HepG2 (cell line): ENCODE results near the gene ZNF26. TPM values are rescaled to one million over a fixed set of nuclear protein-coding genes. Genes with fewer than 3 reads are reported as not detected.

Experiments used
- AGO2 ChIP-seq: fragments of 200-400 bp; formaldehyde crosslinking; optimal IDR thresholded peaks from 2 replicates; pipeline ENCODE3; 2017; ENCODE audit warnings: mild to moderate bottlenecking, low read depth, low read length, moderate library complexity
- BHLHE40 ChIP-seq: IDR thresholded peaks from 2 replicates; pipeline ENCODE4 v1.6.1; 2011; ENCODE audit warnings: low read length, improper control_type of control experiment
- CC2D1A ChIP-seq: sonication (generic); formaldehyde crosslinking; IDR thresholded peaks from 2 replicates; pipeline ENCODE4 v1.8.1; 2023; ENCODE audit warnings: mild to moderate bottlenecking, missing genetic modification reagents
- FOXK2 ChIP-seq: fragments of 450-650 bp; IDR thresholded peaks from 2 replicates; pipeline ENCODE4 v1.6.1; 2016
- GLMP ChIP-seq: sonication (generic); formaldehyde crosslinking; IDR thresholded peaks from 2 replicates; pipeline ENCODE4 v1.9.0; 2021; ENCODE audit warnings: missing genetic modification reagents, mild to moderate bottlenecking, borderline replicate concordance
- HNRNPLL ChIP-seq: fragments of 200-400 bp; formaldehyde crosslinking; IDR thresholded peaks from 2 replicates; pipeline ENCODE4 v1.6.1; 2017; ENCODE audit warnings: mild to moderate bottlenecking, low read depth, low read length; ENCODE audit not compliant: poor library complexity, severe bottlenecking
- LCORL ChIP-seq, 2 experiments: fragments of 450-650 bp in 1 of 2; sonication (generic) in 1 of 2; formaldehyde crosslinking in 1 of 2; IDR thresholded peaks; 2 replicates each; pipeline versions ENCODE4 v1.5.0 to v1.6.1; 2017 to 2020; ENCODE audit warnings: antibody characterized with exemption in 1 of 2, missing genetic modification reagents in 1 of 2
- MEIS2 ChIP-seq: sonication (generic); formaldehyde crosslinking; IDR thresholded peaks from 2 replicates; pipeline ENCODE4 v1.9.0; 2021; ENCODE audit warnings: mild to moderate bottlenecking, missing genetic modification reagents
- PHF8 ChIP-seq: sonication (generic); formaldehyde crosslinking; IDR thresholded peaks from 2 replicates; pipeline ENCODE4 v1.5.0; 2020; ENCODE audit warnings: missing genetic modification reagents
- POGK ChIP-seq: sonication (generic); formaldehyde crosslinking; conservative IDR thresholded peaks from 2 replicates; pipeline ENCODE4 v1.8.0; 2022; ENCODE audit warnings: mild to moderate bottlenecking, moderate library complexity, missing genetic modification reagents
- PTBP1 ChIP-seq: fragments of 200-400 bp; formaldehyde crosslinking; IDR thresholded peaks from 2 replicates; pipeline ENCODE4 v1.6.1; 2018; ENCODE audit warnings: low read length, low read depth; ENCODE audit not compliant: poor library complexity, severe bottlenecking
- RAD21 ChIP-seq: fragments of 450-650 bp; formaldehyde crosslinking; IDR thresholded peaks from 2 replicates; pipeline ENCODE4 v1.5.0; 2020; ENCODE audit warnings: mild to moderate bottlenecking
- RCOR2 ChIP-seq: IDR thresholded peaks from 2 replicates; pipeline ENCODE4 v1.6.1; 2016; ENCODE audit warnings: missing biosample characterization, missing genetic modification reagents
- SNAI1 ChIP-seq: sonication (generic); formaldehyde crosslinking; IDR thresholded peaks from 2 replicates; pipeline ENCODE4 v1.5.0; 2020; ENCODE audit warnings: mild to moderate bottlenecking, missing genetic modification reagents, borderline replicate concordance
- TFAP4 ChIP-seq: sonication (generic); IDR thresholded peaks from 2 replicates; pipeline ENCODE4 v1.6.1; 2016; ENCODE audit warnings: low read depth, borderline replicate concordance
- ZBTB3 ChIP-seq: sonication (generic); formaldehyde crosslinking; IDR thresholded peaks from 2 replicates; pipeline ENCODE4 v1.4.0; 2020; ENCODE audit warnings: low read depth, mild to moderate bottlenecking, moderate library complexity, missing genetic modification reagents, borderline replicate concordance
- ZGPAT ChIP-seq: IDR thresholded peaks from 2 replicates; pipeline ENCODE4 v1.6.1; 2016; ENCODE audit warnings: mild to moderate bottlenecking
- ZNF296 ChIP-seq: sonication (generic); formaldehyde crosslinking; conservative IDR thresholded peaks from 2 replicates; pipeline ENCODE4 v1.5.0; 2020; ENCODE audit warnings: mild to moderate bottlenecking, missing genetic modification reagents
- ZNF550 ChIP-seq: sonication (generic); formaldehyde crosslinking; IDR thresholded peaks from 2 replicates; pipeline ENCODE4 v1.4.0; 2020; ENCODE audit warnings: mild to moderate bottlenecking, missing genetic modification reagents, borderline replicate concordance
- ZNF607 ChIP-seq: sonication (generic); formaldehyde crosslinking; IDR thresholded peaks from 2 replicates; pipeline ENCODE4 v1.5.1; 2020; ENCODE audit warnings: missing genetic modification reagents, mild to moderate bottlenecking, borderline replicate concordance
- ZNF672 ChIP-seq: sonication (generic); formaldehyde crosslinking; IDR thresholded peaks from 2 replicates; pipeline ENCODE4 v1.8.1; 2022; ENCODE audit warnings: missing genetic modification reagents
- ZNF674 ChIP-seq: sonication (generic); formaldehyde crosslinking; IDR thresholded peaks from 2 replicates; pipeline ENCODE4 v1.5.0; 2020; ENCODE audit warnings: low read depth, mild to moderate bottlenecking, missing genetic modification reagents
- polyA plus RNA-seq, 8 experiments: library from polyadenylated mRNA; depleted of rRNA in 3 of 8; stranded (reverse) in 7 of 8; unstranded in 1 of 8; fragments of >200 nt; fragmentation: Illumina TruSeq in 4 of 8; extraction: Trizol in 4 of 8; gene quantifications; 2 replicates each; pipeline versions ENCODE4 v1.2.1 to v1.2.3, GENCODE V29; 2011 to 2016; ENCODE audit warnings: low read depth in 4 of 8, missing spikeins in 1 of 8, mixed read lengths in 1 of 8; ENCODE audit not compliant: insufficient read depth in 1 of 8
- total RNA-seq, 5 experiments: library from RNA; depleted of rRNA; stranded (reverse); fragments of >200 nt; fragmentation: Illumina TruSeq; extraction: Trizol; gene quantifications; 2 replicates each; pipeline ENCODE4 v1.2.3, GENCODE V29; 2016; ENCODE audit warnings: low read depth in 1 of 5

Gene ZNF26
- total and polyA plus RNA-seq, 2 of the 13 experiments (the other 11 are each of a cell fraction or from before 2014, with no cell fraction given) = 3.8 to 6.5 TPM

GRCh38 chr12:132986001-132986884, at the start of gene ZNF26 (continued):
- peak; percentile 72; the same call in 1 of the 2 replicates for TF ChIP-seq SNAI1
- no peak for TF ChIP-seq ZNF674
- peak; percentile 92 for TF ChIP-seq POGK
- peak; percentile 77 for TF ChIP-seq HNRNPLL
- no peak for TF ChIP-seq ZNF672 (CRISPR knock-in tag)
- TF ChIP-seq ZGPAT (CRISPR knock-in tag) = peak; percentile 98
- peak; percentile 58 for TF ChIP-seq AGO2
- TF ChIP-seq CC2D1A (CRISPR knock-in tag) = no peak
- peak; percentile 43 for TF ChIP-seq ZNF607 (CRISPR knock-in tag)
- no peak for TF ChIP-seq ZNF296 (CRISPR knock-in tag)
- TF ChIP-seq ZNF550 (CRISPR knock-in tag) = 0 out of 2 replicates have a peak, but pooled peaks have one; percentile 32
- no peak for TF ChIP-seq PTBP1
- peak; percentile 82 for TF ChIP-seq TFAP4
- peak; percentile 25; the same call in 1 of the 2 replicates for TF ChIP-seq RAD21
- peak; percentile 81 for TF ChIP-seq BHLHE40
- no peak for TF ChIP-seq FOXK2
- no peak for TF ChIP-seq ZBTB3 (CRISPR knock-in tag)
- TF ChIP-seq MEIS2 (CRISPR knock-in tag) = peak; percentile 77; the same call in 1 of the 2 replicates
- no peak for TF ChIP-seq GLMP (CRISPR knock-in tag)
- peak; percentile 81 for TF ChIP-seq PHF8 (CRISPR knock-in tag)
- TF ChIP-seq RCOR2 (CRISPR knock-in tag) = no peak
- no peak for TF ChIP-seq LCORL (IDR thresholded peaks at IDR 0.05)
- no peak for TF ChIP-seq LCORL (CRISPR knock-in tag; IDR thresholded peaks at IDR 0.05)
